Stimulated activated CD8-positive, alpha-beta memory T cell treated with anti-CD3 and anti-CD28 coated beads, Interleukin-15, amount 100 ng/mL, for 24 hours (primary cell): ENCODE measurements around the gene MLLT6.

Experiments
- DNase-seq: peaks from one replicate; pipeline ENCODE4 v3.0.0-alpha.2; 2020; ENCODE audit warnings: low read depth

The MLLT6 gene

DNA sequence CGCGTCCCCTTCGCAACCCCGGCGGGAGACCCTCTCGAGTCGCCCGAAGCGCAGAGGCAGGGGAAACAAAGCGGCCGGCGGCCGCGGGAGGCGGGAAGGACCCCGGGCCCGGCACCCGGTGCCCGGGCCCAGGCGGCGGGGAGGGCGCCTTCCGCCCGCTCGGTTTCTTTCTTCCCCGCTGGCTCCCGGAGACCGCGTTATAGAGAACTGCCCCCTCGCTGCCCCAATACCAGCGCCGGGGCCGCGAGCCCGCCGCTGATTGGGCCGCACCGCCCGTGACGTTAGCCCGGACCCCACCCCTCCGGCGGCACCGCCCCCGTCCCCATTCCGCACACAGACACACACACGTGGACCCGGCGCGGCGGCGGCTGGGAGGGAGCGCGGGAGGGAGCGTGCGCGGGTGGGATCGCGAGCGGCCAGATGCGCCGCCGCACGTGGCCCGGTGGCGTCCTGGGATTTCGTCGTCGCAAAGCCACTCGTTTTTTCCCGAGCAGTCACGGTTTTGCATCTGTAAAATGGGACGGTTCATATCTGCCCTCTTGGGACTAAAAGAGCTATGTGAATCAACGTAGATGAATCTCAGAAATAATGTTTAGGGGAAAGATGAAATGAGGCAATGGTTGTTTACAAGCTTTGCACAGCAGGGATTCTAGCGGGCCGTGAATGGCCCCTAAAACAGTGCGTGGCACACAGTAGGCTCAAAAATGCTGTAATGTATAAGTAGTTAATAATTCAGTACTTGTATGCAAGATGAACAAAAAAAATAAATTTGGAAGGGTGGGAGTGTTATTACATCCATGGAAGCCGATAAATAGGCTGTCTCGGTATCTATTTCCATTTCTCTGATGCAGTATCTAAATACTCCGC lies 30.1 kb upstream of the MLLT6 start, which contains the start of gene EPOP:
Gene EPOP (minus strand): TSS at position 209 of the 867 bp plus-strand sequence. CDS start 462 bp downstream, outside the sequence.
- DNase-seq: peak; percentile 70

- DNase-seq: peak; percentile 63
These were observed 28.2 kb upstream of the MLLT6 start for GRCh38 chr17:38676706-38677504.

DNA sequence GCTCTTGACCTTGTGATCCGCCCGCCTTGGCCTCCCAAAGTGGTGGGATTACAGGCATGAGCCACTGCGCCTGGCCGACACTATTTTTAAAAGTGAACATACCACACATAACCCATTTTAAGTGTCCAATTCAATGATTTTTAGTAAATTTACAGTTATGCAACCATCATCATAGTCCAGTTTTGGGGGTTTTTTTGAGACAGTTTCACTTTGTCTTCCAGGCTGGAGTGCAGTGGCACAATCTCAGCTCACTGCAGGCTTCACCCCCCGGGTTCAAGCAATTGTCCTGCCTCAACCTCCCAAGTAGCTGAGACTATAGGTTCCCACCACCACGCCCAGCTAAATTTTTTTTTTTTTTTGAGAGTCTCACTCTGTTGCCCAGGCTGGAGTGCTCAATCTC lies 27.3 kb upstream of the MLLT6 start:
- DNase-seq: no peak

GRCh38 chr17:38681096-38681495 lies 24.0 kb upstream of the MLLT6 start:
- no peak for DNase-seq

- DNase-seq: no peak
These were observed 19.6 kb upstream of the MLLT6 start for GRCh38 chr17:38685491-38685890.

- DNase-seq: no peak
These were observed 17.8 kb upstream of the MLLT6 start for GRCh38 chr17:38687286-38687685.

- no peak for DNase-seq
These were observed 14.7 kb upstream of the MLLT6 start for GRCh38 chr17:38690386-38690785.

GRCh38 chr17:38691154-38691553 lies 13.9 kb upstream of the MLLT6 start:
- no peak for DNase-seq

GRCh38 chr17:38693700-38694329 lies 11.3 kb upstream of the MLLT6 start:
- no peak for DNase-seq

- no peak for DNase-seq
These were observed 7.8 kb upstream of the MLLT6 start for GRCh38 chr17:38697061-38697820.

DNA sequence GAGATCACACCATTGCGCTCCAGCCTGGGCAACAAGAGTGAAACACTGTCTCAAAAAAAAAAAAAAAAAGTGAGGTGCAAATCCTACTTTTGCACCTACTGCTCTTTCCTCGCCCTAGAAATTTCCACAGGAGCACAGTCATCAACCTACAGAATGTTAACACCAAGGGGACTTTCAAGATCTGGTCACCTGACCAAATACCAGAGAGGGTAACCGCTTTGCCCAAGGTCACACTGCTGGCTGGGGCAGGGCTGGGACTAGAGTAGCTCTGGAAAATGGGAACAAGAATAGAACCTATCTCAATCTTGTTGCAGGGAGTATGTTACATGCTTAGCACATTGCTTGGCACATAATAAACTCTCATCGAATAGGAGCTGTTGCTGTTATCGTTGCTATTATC lies 6.3 kb upstream of the MLLT6 start:
- DNase-seq: no peak

- no peak for DNase-seq
These were observed 3.4 kb upstream of the MLLT6 start for GRCh38 chr17:38701504-38702165.

DNA sequence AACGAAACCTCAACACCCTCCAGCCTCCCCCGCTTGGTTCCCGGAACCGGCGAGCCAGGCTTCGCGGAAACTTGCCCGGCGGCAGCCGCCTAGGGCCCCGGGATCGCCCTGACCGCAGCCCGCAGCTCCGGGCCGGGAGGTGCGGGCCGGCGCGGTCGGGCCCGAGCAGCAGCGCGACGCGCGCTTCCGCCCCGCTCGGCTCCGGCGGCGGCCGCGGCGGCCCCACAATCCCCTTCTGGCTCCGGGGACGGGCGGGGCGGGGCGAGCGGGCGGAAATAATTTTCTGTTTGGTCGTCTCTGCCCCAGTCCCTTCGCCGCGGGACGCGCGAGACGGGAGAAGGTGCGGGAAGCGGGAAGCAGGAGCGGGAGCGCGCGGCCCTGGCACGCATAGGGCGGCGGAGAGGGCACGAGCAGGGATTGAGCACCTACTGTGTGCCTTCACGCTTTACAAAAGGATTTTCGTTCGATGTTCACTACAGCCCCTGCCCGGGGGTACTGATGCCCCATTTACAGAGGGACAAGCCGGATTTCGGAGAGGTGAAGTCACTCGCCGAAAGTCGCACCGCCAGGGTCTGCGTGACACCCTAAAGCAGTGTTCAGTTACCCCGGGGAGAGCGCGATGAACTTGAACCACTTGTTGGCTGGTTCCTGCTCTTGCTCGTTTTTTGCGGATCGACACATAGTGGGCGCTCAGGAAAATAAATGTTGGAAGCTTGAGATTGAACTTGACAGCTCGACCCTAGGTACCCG lies 2.7 kb upstream of the MLLT6 start:
- DNase-seq: peak; percentile 65

- no peak for DNase-seq
These were observed 1.9 kb upstream of the MLLT6 start for GRCh38 chr17:38702916-38703741.

DNA sequence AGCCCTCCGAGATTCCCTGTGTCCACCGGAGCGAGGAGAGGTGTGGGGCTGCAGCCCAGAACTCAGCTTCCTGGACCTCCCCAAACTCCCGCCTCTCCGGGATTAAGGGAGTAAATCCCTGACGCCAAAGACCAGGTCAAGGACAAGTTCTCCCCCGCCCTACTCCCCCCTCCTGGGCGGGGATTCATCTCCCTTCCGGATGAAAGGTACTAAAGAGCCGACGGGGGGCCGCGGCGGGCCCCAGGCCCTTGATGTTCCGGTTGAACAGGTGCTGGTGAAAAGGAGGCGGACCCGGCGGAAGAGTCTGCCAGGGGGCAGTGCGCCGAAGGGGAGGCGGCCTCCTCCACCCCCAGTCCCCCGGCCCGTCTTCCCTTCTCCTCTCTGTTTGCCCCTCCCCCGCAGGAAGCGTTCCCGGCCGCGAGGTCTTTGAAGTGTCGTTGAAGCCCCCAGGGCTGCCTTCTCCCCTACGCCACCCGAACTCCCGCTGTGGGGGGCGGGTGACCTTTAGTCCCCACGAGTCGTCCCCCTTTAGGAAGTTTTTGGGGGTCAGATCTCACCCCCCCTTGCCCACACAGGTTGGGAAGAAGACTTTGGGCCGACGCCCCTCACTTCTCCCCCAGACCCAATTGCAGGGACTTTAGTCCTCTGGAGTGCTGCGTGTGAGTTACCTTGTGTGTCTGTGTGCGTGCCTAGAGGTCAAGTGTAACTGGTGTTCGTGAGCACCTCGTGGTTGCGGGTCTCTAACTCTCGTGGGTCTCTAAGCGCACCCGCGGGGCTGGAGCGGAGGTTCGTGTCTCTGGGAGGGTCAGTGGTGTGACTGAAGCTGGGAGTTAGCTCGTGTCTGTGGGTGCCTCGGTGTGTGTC lies 1.1 kb upstream of the MLLT6 start:
- peak; percentile 66 for DNase-seq

- DNase-seq: no peak
These were observed 390 bp downstream of the MLLT6 start for GRCh38 chr17:38705523-38705802.

GRCh38 chr17:38705803-38706504 lies 881 bp downstream of the MLLT6 start:
- DNase-seq: no peak

DNA sequence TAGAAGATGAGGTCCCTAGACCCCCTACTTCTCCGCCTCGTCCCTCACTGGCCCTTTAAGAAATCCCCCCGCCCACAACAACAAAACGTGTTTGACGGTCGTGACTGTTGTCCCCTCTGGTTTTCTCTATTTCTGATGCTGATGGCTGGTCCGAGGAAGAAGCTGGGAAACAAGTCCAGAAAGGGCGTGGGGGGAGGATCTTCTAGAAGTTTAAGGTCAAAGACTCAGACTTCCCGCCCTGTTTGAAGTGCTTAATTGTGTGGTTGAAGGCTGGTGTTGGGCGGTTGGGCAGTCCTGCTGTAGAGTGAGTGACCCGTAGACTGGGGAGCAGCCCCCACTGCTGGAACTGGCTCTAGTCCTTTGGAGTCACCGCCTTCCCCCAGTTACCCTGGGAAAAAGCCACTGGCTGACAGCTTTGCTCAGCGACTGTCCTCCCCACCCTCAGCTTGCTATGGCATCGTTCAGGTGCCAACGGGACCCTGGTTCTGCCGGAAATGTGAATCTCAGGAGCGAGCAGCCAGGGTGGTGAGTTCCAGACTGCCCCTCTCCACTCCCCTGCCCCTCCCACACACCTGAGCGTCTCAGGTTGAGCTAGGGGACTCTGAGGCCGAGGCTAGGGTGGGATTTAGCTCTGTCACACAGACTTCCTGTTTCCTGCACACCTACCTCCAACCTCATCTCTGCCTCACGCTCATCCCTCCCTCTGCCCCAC lies 1.6 kb downstream of the MLLT6 start:
- DNase-seq: no peak
